ENCODE data around the gene CHML.
A peak's percentile ranks its signal among the peaks of the same experiment; 100 is the strongest.

The CHML gene

DNA sequence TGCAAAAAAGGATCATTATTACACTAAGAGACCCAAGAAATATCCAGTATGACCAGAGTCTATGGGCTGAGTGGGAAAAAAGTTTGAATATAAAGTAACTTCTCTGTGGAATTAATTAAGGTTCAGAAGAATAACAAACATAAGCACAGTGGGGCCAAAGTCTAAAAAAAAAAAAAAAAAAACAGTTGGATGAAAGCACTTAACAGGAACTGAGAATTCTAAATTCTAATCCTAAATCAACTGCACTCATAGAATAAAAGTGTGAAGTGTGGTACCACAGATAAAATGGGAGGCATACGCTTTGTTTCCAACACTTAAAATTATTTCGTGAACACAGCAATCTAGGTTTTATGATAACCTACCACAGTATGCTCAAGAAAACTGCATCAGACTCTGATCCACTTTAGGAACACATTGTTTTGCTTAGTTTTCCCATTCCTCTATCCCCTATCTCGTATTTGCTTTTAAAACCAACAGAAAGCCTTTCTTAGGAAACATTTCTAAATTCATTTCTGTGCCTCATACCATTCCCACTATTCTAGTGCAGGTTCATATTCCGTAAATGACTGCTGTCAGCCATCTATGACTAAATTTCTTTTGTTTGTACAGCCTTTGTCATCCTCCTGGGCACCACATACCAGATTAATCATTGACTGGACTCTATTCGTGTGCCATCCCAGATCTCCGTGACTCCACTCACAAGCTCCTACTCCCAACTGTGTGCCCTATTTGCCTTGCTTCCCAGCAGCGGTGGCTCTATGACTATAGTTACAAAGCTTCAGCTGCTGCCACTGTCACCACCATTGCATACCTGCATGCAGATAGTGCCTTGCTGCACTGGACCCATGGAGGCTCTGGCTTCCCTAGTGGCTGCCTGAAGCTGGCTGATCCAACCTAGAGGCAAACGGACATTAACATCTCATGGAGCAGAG is 24.9 kb downstream of the CHML start:
- DNase-seq, result no peak

DNA sequence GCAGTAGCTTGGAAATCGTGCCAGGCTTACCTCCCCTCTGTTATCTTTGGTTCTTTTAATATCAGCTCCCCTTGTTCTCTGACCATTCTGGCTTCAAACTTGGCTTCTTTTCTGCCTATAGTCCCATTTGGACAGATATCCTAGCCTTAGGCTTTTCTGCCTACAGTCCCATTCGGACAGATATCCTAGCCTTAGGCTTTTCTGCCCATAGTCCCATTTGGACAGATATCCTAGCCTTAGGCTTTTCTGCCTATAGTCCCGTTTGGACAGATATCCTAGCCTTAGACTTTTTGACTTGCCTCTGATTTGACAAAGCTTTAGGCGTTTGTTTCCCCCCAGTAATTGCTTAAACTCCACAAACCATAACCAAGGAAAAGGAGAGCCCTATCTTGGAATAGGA is 25.6 kb downstream of the CHML start:
- DNase-seq, result no peak

DNA sequence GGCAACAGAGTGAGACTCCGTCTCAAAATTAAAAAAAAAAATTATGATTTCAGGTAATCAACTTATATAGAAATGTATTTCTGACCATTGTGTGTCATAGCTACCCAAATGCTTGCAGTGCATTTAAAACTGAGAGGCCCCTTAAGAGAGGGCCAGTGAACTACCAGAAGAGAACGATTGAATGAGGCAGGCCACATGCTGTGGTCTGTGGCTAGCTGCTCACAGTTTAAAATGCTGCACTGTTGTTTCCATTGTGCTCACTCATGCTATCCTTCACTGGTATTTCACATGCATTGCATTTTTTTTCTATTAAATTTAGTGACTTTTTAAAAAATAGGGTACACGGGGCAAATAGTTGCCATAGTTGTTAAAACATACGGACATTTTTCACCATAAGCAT is 26.0 kb downstream of the CHML start:
- no peak for DNase-seq

DNA sequence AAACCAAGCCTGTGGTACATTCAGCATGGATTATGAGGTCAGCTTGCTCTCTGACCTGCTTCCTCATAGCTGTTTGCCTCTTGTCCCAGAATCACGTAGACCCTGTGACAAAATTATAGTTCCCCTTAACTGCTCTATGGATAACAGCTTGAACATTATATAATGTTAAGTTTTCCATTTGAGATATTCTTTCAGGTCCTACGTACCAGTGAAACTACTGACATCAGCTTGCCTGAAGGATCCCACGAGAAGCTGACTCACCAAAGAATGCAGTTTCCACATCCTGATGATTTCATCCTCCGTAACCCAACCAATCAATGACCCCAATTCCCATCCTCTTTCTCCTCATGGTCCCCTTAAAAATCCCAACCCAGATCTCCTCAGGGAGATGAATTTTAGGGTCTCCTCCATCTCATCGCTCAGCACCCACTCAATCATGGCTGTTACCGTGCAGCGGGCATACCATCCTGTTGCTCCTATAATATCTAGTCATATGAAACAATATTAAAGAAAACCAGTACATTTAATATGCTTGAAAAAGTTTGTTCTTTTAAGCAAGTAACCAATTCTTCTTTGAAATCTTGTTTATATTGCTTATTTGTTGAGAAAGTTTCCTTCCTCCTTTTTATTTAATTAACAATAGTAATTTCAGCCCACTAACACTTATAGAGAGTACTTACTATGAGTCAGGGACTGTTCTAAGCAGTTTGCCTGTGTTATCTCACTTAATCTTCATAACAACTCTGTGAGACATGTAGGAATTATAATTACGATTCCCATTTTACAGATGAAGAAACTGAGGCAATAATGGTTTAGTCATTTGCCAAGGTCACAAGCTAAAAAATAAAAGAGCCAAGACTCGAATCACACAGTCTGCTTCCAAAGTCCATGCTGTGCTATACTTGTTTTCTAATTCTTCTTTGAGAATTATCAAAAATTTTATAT is 27.4 kb downstream of the CHML start:
- DNase-seq, result peak; percentile 87

DNA sequence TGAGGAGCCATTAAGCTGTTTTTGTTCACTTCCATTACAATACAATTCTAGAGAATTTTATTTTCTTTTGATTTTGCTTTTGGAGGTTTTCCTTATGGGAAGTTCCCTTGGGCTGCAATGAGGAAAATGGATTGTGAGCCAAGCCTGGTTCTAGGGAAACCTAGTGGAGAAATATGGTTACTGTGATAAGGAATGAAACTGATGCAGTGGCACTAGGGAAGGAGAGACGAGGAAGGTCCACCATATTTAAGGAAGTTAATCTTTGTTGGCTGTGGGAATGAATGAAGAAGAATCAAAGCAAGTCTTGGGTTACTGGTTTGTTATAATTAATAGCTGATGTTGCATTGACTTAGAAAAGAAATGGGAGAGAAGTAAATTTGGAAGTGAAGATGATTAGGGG is 28.4 kb downstream of the CHML start:
- DNase-seq, result no peak

DNA sequence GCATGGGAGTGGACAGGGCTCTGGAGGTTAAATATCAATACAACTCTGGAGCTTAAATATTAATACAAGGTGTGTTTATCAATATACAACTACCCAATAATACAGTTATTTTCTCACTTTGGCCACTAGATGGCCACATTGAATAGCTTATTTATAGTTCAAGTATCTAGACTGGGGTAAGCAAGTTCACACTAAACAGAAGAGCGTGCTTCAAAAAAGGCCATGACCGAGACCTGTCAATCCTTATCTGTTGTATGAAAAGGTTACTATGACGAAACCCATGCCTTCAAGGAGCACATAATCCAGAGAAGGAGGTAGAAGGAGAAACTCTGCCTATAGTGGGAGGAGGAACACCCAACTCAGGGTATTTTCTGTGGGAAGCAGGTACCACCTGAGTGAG is 29.1 kb downstream of the CHML start:
- DNase-seq, result peak; percentile 70

DNA sequence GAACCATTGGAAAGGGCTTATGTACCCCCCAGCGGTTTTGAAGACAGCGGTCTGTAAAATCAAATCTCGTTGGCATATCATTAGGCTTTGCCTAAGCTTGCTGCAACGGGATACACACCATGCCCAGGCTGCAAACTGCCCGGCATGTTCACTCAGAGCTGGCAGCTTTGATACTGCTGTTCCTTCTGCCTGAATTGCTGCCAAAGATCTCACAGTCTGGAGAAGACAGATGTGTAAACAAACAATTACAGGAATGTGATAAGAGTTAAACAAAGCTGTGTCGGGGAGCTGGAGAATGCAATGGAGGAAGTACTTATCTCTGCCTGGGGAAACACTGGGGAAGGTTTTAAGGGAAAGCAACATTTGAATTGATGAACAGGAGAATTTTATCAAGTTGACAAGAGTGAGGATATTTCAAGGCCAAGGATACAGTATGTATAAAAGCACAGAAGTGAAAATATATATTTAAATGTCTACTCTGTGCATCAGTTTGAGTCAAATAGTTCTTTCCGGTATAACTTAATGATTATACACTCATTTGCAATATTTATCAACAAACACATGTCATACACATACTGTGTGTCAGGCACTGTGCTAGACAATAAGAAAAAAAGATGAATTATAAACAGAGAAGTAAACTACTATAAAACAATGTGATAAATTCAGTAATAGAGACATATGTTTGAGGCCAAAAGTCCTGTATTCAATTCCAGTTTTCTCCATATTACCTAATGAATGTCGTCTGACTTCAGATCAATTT is 29.9 kb downstream of the CHML start:
- DNase-seq, result no peak

DNA sequence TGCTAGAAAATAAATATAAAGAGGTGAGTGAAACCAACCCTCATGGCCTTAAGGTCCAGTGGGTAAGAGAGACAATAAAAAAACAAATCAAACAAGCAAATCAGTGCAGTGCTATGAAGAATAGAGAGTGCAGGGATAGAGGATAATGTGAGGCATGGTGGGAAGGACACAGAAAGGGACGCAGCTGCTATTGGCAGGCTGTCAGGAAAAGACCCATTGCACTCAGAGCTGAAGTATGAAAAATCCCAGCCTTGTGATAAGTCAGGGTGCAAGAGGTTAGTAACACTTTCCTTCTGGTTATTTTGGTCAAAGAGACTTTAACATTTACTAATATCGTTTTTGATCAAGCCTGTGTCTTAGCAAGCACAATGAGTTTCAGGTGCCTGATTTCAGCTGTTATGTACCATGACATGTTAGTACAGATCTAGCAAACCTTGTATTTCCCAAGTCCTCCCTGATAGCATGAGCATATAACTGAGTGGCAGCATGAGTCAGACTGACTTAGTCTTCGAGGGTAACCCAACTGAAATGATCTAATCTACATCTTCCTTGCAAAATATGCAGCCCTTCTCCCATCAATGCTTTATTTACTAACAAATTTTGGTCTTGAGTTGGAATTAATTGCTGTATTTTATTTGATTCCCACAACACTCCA is 31.7 kb downstream of the CHML start:
- peak; percentile 43 for DNase-seq

DNA sequence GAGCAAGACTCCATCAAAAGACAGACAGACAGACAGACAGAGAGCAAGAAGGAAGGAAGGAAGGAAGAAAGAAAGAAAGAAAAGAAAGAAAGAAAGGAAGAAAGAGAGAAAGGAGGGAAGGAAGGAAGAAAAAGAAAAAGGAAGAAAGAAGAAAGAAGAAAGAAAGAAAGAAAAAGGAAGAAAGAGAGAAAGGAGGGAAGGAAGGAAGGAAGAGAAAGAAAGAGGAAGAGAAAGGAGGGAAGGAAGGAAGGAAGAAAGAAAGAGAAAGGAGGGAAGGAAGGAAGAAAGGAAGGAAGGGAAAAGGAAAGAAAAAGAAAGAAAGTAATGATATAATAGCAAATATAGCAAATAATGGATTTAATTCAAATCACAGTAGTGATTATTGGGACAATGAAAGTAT is 32.7 kb downstream of the CHML start:
- no peak for DNase-seq

DNA sequence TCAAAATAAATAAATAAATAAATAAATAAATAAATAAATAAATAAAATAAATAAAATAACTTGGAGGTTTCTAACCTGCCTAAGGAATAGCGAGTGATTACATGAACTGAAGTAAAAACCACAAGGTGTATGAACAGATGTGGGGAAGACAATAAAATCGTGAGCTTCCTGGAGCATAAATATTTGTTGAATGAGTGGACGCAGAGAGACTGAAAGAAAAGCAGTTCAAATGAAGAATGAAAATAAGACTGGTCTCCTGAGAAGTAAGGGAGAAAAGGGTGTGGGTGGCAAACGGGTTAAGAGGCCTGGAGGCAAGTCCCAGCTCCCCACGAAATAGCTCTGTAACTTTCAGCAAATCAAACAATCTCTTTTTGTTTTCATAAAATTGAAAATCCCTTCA is 33.6 kb downstream of the CHML start:
- peak; percentile 16 for DNase-seq

DNA sequence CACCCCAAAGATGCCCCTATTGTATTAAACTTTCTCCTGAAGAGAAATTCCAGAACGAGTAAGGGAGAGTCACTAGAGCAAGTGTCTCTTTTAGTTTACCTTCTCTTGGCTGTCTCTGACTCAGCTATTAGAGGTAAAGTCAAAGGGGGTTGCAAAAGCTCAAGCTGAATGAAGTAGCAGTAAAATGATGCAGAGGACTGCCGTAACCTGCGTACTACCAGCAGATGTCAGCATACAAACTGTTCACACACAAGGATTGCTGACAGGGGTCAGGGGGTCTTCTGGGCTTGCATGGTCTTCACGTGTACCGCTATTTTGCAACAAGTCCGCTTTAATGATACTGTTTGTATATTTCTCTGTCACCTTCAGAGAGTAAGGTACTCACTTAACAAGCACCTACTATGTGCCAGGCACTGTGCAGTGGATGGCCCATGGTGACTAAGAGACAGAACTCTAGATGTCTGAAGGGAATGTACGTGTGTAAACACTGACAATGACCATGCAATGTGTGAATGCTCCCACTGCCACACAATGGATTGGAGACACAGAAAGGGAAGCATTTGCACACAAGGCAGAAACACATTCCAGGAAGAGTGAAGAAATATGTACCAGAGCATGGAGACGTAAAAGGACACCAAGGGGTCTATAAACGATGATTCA is 34.9 kb downstream of the CHML start:
- DNase-seq, result no peak

DNA sequence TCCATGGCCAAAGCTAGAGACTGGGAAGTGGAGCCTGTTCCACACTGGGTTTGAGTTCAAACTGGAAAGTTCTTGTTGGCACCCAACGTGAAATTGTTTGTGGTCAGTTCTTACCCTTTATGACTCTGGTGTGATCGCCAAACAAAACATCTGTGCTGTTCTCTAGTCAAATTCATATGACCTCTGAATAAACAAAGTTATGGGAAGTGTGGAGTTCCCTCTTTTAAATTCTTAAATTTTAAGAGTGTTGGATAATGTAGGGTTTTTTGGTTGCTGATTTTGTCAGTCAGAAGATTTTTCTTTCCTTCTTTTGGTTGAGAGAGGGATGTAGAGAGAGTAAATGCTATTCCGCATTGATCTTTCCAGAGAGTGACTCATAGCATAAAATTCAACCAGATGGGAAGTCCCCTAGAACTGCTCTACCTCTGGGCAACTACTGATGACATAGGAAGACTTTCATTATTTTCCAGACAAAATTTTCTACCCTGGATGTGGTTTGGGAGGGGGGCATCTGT is 36.4 kb downstream of the CHML start:
- DNase-seq, result peak; percentile 28

DNA sequence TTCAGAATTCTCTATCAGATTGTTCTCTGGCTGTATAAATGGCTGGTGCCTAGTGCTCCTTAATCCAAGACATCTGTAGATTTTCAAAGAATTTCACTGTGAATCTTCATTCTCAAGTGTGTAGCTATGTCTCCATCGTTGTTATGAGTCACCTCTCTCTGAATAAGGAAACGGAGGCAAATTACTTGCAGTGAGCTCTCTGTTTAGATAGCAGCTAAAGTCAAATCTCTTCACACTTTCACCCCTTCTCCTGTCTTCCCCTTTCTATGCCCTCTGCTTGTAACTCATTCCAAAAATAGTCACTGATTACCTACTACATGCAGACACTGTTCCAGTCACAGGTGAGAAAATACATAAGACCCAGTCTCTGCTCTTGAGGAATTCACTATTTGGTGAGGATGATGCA is 39.7 kb downstream of the CHML start:
- peak; percentile 72 for DNase-seq

DNA sequence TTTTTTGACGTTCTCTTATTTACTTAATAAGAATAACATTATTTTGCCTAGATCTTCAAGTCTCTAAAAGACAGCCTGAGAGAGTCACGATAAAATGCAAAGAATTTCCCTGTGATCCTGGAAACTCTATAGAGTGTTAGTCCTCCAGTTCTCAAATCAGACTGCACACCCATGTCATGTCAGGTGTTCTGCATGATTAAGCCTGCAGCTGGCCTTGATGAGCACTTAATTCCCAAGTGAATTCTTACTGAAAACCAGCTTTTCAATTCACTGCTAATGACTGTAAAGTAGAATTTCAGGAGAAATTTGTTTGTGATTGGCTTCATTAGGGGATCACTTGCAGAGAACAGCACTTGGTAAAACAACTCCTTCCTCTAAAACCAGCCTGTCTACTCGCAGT is 41.9 kb downstream of the CHML start:
- no peak for DNase-seq

DNA sequence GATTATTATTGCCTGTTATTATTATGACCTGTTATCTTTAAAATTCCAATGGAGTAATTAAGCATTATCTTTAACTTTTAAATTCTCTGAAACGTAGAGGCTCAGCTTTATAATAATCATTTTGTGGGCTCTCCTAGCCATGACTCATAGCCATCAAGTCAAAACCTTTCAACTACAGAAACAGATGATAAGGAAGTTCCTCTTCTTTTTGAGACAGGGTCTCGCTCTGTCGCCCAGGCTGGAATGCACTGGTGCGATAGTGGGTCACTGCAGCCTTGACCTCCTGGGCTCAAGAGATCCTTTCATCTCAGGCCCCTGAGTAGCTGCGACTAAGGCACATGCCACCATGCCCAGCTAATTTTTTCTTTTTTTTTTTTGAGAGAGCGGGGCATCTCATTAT is 43.5 kb downstream of the CHML start:
- DNase-seq, result no peak

DNA sequence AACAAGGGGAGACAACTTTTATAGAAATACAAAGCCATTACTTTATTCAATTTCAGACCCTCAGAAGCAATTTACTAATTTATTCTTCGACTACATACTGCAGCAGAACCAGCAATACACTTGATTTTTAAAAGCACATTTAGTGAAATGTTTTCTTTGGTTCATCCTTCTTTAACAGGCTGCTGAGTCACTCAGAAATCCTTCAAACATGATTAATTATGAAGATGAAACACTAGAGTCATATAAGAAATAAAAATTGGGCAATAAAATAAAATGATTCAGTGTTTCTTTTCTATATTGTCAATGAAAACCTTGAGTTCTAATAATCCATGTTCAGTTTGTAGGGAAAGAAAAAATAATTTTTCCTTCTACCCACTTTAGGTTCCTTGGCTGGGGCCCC is 47.0 kb downstream of the CHML start:
- peak; percentile 38 for DNase-seq

DNA sequence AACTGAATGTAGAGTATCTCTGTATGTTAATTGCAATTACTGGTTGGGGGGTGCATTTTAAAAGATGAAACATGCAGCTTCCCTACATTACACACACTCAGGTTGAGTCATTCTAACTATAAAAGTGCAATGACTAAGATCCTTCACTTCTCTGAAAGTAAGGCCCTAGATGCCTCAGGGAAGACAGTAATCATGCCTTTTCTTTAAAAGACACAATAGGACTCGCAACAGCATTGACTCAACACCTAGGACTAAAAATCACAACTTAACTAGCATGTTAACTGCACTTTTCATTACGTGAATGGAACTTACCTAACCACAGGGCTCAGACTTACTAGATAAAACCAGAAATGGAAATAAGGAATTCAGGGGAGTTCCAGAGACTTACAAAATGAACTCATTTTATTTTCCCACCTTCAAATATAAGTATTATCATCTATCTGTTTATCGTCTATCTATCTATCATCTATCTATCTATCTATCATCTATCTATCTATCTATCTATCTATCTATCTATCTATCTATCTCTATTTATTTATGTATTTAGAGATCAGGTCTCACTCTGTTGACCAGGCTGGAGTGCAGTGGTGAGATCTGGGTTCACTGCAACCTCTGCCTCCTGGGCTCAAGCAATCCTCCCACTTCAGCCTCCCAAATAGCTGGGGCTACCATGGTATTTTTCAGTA is 47.8 kb downstream of the CHML start:
- DNase-seq, result peak; percentile 48

DNA sequence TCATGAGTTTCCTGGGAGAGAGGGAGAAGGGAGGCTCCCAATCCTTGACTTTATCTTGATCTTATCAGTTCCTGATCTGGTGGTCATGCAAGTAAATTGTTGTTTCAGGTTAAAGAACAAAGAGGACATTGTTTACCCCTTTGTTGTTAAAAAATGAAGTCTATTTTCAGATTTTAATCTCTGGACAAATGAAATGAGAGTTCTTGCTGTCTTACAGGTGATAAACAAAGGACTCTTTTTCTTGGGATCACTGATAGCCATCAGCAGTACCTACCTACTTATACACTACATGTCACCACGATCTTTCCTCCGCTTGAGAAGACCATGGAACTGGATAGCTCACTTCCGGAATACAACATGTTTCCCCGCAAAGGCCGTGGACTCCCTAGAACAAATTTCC is 48.4 kb downstream of the CHML start:
- DNase-seq, result no peak

DNA sequence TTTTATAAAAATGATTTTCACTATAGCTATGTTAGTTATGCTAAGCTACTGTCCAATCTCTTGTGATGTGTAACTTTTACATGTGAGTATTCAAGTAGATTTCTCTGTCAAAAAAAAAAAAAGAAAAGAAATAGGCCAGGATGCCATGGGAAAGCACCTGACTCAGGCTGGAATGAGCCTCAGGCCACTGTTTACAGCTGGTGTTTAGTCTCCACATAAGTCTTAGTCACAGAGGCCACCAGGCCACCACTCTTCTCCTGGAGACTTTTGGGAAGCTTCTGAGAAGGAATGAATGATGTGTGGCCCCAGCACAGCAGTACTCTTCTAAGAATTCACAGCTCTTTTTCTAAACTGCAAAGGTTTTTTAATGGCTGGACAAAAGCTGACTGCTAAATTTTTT is 48.9 kb downstream of the CHML start:
- DNase-seq, result peak; percentile 10

DNA sequence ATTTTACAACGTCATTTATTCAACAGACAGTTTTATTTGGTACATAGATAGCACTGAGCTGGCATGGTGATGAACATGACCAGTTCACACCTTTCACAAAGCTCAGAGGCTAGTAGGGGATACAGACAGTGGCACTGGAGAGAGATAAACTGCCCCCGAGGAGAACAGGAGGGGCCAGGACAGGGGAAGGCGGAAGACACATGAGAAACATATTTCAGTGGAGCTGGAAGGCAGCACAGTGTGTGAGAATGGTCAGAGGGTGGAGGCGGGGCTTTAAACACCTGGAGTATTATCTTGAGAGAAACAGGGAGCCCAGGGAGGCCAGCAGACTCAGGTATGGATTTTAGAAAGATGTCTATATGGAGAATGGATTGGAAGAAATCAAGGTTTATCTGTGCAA is 49.5 kb downstream of the CHML start:
- DNase-seq, result no peak

Measured in fibroblast of upper back skin (primary cell).